Activated CD8-positive, alpha-beta T cell treated with anti-CD3 and anti-CD28 coated beads, Interleukin-2, amount 10 ng/mL, durations not matched to agents 7 days and 5 days (primary cell): Measurements from ENCODE around the gene ITK. TPM values are rescaled to one million over a fixed set of nuclear protein-coding genes. Genes with fewer than 3 reads are reported as not detected.

ENCODE experiments used
- ATAC-seq: fragments of 150-1000 bp; cut with Tn5 transposase; one replicate; pipeline ENCODE4 v1.10.0; 2021; ENCODE audit warnings: moderate library complexity
- CTCF ChIA-PET: fragments of 350-600 bp; sonication (Branson Sonifier 250); formaldehyde crosslinking; loops from one replicate; lab custom pipeline; 2021; ENCODE audit warnings: antibody characterized with exemption; lab: Charles Lee
- POLR2A ChIA-PET: fragments of 350-600 bp; sonication (Branson Sonifier 250); formaldehyde crosslinking; loops from one replicate; lab custom pipeline; 2021; ENCODE audit warnings: antibody characterized with exemption; lab: Charles Lee
- DNase-seq: peaks from one replicate; pipeline ENCODE4 v3.0.0-alpha.2; 2020
- H3K27ac Mint-ChIP-seq: one replicate; pipeline ENCODE4 v1.8.0; 2021; ENCODE audit warnings: mild to moderate bottlenecking, mixed read lengths
- H3K27me3 Mint-ChIP-seq: one replicate; pipeline ENCODE4 v1.8.0; 2021; ENCODE audit warnings: low read depth, mixed read lengths
- H3K36me3 Mint-ChIP-seq: one replicate; pipeline ENCODE4 v1.8.0; 2021; ENCODE audit warnings: low read depth, mixed read lengths
- H3K4me1 Mint-ChIP-seq: one replicate; pipeline ENCODE4 v1.8.0; 2021; ENCODE audit warnings: low read depth, mixed read lengths
- H3K4me3 Mint-ChIP-seq: one replicate; pipeline ENCODE4 v1.8.0; 2021; ENCODE audit warnings: mild to moderate bottlenecking, mixed read lengths
- H3K9me3 Mint-ChIP-seq: one replicate; pipeline ENCODE4 v1.8.0; 2022; ENCODE audit warnings: mixed read lengths; ENCODE audit not compliant: insufficient read depth
- total RNA-seq, 2 experiments: library from RNA; stranded (reverse); gene quantifications; one replicate each; pipeline ENCODE4 v1.2.3, GENCODE V29; 2021

The ITK gene
- total RNA-seq: 100 to 1,000 TPM; 254 to 263 TPM

DNA sequence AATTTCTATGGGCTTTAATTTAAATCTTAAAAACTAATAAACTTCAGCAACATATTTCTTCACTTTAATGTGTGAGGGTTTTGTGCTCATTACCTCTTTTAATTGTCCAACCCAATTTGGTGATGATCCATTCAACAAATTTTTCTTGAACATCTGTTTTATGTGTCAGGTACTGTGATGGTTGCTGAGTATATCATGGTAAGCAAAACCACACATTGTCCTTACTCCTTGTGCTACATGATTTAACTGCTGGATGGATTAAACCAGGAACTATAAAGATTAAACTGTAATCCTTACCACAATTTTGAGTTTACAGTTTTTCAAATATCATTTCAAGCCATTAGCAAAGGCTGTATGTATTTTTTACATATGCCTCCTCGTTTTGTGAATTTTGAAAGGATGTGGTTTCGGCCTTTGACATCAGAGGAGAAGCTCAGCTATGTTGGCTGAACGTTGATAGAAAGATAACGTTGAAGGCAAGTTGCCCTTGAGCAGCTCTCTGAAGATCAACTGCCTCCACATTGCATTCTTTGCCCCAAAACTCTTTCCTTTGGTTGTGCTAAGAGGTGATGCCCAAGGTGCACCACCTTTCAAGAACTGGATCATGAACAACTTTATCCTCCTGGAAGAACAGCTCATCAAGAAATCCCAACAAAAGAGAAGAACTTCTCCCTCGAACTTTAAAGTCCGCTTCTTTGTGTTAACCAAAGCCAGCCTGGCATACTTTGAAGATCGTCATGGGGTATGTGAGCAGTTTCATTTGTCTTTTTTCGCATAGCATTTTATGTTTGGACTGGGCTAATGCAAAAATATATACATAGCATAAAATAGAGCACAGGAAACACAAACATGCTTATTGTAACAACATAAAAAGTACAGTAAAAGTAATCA, at the start of gene ITK:
Gene ITK (plus strand): TSS at position 467 of the 891 bp plus-strand sequence. CDS start 138 bp downstream, at position 605.
- DNase-seq (peak; percentile 80), ATAC-seq (peak; percentile 80)
- POLR2A ChIA-PET: interaction anchor here (0.6 to 16.5 kb wide), 23 partner anchors 8 to 260 kb away, joined by 3 to 176 read pairs (median 6); partner anchors contain the start of genes CYFIP2, HAVCR2 and MED7
- CTCF ChIA-PET: interaction anchor here (0.8 to 2.5 kb wide), 17 partner anchors 8 to 123 kb away, joined by 3 to 27 read pairs (median 7); partner anchors contain the start of gene MED7
- Mint-ChIP-seq H3K4me1 (peaks cover 47% of the 10 kb centered on the region), H3K4me3 (peak within 1 kb of the TSS; percentile 99), H3K27me3 (no peaks in the 10 kb centered on the region), H3K36me3 (peaks cover 47% of the 10 kb centered on the region), H3K27ac (peak within 1 kb of the TSS; percentile 98), H3K9me3 (no peaks in the 10 kb centered on the region)

- H3K27me3 Mint-ChIP-seq: no peaks in the 10 kb centered on the region
These were observed 49.7 kb upstream of the ITK start for GRCh38 chr5:157130925-157131324.

GRCh38 chr5:157132281-157132612, 48.4 kb upstream of the ITK start:
- POLR2A ChIA-PET: interaction anchor here (0.8 to 2.6 kb wide), 5 partner anchors 10 to 107 kb away, joined by 3 to 22 read pairs (median 4); partner anchors contain the start of genes HAVCR2 and MED7
- DNase-seq (no peak), ATAC-seq (no peak)
- no peaks in the 10 kb centered on the region for H3K9me3 Mint-ChIP-seq
- no peak overlapping the region for H3K4me3 Mint-ChIP-seq
- H3K36me3 Mint-ChIP-seq: peaks cover 26% of the 10 kb centered on the region
- no peaks in the 10 kb centered on the region for H3K27me3 Mint-ChIP-seq
- CTCF ChIA-PET: interaction anchor here (0.6 to 3.0 kb wide), 36 partner anchors 9 to 1515 kb away, joined by 3 to 25 read pairs (median 6); partner anchors contain the start of genes HAVCR2 and MED7
- no peak overlapping the region for H3K27ac Mint-ChIP-seq
- peaks cover 43% of the 10 kb centered on the region for H3K4me1 Mint-ChIP-seq

More at GRCh38 chr5:157130925-157131324, 49.7 kb upstream of the ITK start:
- ChIA-PET POLR2A (interaction anchor here (0.7 kb wide), 1 partner anchor 198 kb away, joined by 4 read pairs; no protein-coding TSS in a partner anchor), CTCF (interaction anchor here (0.7 to 2.9 kb wide), 16 partner anchors 11 to 1187 kb away, joined by 3 to 25 read pairs (median 5); partner anchors contain the start of gene MED7)
- Mint-ChIP-seq H3K4me3 (no peak overlapping the region), H3K27ac (no peak overlapping the region), H3K36me3 (peaks cover 20% of the 10 kb centered on the region), H3K9me3 (no peaks in the 10 kb centered on the region), H3K4me1 (peaks cover 39% of the 10 kb centered on the region)
- DNase-seq (no peak), ATAC-seq (no peak)

DNA sequence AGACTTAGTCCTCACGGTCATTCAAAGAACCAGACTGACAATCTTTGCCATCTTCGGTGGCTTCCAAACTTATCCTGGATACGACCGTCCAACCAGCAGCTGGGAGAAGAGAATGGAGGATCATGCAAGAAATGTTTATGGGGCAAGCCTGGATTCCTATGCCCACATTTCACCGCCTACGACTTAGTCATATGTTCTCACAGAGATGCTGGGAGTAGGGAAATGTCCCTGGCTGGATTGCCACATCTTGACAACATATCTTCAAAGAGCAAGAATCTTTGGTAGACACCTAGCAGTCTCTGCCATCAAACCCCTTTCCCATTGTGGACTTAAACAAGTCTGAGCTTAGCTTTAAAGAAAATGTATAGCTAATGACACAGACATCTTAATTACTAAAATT, 42.9 kb upstream of the ITK start:
- POLR2A ChIA-PET: no interaction called here
- Mint-ChIP-seq H3K4me3 (no peak overlapping the region), H3K4me1 (peaks cover 33% of the 10 kb centered on the region), H3K27ac (no peak overlapping the region), H3K27me3 (no peaks in the 10 kb centered on the region), H3K36me3 (peaks cover 64% of the 10 kb centered on the region), H3K9me3 (no peaks in the 10 kb centered on the region)
- CTCF ChIA-PET: interaction anchor here (0.9 to 1.6 kb wide), 2 partner anchors 44 to 63 kb away, joined by 4 to 5 read pairs; no protein-coding TSS in a partner anchor
- DNase-seq (no peak), ATAC-seq (no peak)

DNA sequence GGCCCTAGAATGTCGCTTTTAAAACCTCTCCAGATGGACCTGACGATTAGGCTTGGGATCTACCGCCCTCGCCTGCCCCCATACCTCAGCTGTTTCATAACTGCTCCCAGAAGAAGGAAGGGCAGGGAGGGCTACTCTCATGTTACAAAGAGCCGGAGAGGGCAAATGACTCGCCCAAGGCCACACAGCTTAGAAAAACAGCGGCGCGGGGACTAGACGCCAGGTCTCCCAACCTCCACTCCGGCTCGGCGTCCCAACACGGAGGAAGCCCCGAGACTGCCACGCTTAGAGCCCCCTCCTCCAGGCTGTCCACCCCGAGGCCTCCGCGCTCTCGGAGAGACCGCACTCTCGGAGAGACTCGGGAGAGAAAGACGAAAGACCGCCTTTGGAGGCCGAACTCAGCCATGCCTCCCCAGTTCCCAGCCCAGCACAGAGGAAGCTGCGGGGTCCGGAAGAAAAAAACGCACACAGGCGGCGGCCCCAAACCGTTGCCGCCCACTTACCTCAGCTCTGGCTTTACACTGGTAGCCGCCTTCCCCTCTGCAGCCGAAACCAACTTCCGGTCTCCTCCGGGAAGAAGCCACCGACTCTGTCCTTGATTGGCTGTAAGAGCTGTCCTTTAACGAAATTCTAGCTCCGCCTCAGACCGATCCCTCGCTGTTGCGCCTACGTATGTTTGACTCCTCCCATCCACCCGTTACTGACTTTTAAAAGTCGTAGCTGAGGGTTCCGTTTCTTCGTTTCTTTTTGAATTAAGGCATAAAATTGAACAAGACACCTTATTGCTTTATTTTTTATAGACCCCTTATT, 38.1 kb upstream of the ITK start, which contains the start of gene MED7:
Gene MED7 (minus strand): TSS at position 549 of the 810 bp plus-strand sequence. CDS start 3,434 bp downstream, outside the sequence.
- Mint-ChIP-seq H3K4me3 (peak within 1 kb of the TSS; percentile 90), H3K36me3 (peaks cover 45% of the 10 kb centered on the region), H3K9me3 (no peaks in the 10 kb centered on the region), H3K4me1 (peaks cover 36% of the 10 kb centered on the region), H3K27me3 (no peaks in the 10 kb centered on the region), H3K27ac (peak within 1 kb of the TSS; percentile 98)
- ATAC-seq: peak; percentile 99
- POLR2A ChIA-PET: interaction anchor here (0.6 to 3.1 kb wide), 59 partner anchors 8 to 1026 kb away, joined by 3 to 106 read pairs (median 5); partner anchors contain the start of genes CYFIP2, HAVCR2 and ITK
- CTCF ChIA-PET: interaction anchor here (0.8 to 2.8 kb wide), 23 partner anchors 10 to 600 kb away, joined by 3 to 19 read pairs (median 3); partner anchors contain the start of genes HAVCR2 and ITK
- DNase-seq: peak; percentile 98

- Mint-ChIP-seq H3K27ac (peak overlapping the region; percentile 98), H3K36me3 (peaks cover 36% of the 10 kb centered on the region), H3K4me1 (peaks cover 41% of the 10 kb centered on the region), H3K4me3 (peak overlapping the region; percentile 90), H3K27me3 (no peaks in the 10 kb centered on the region), H3K9me3 (no peaks in the 10 kb centered on the region)
- POLR2A ChIA-PET: interaction anchor here (0.6 to 3.1 kb wide), 54 partner anchors 7 to 1026 kb away, joined by 3 to 106 read pairs (median 5); partner anchors contain the start of genes CYFIP2, HAVCR2 and ITK
- CTCF ChIA-PET: interaction anchor here (0.7 to 2.8 kb wide), 21 partner anchors 9 to 600 kb away, joined by 3 to 19 read pairs (median 3); partner anchors contain the start of gene HAVCR2
- DNase-seq (peak; percentile 64), ATAC-seq (peak; percentile 46)
These were observed 37.3 kb upstream of the ITK start for GRCh38 chr5:157143127-157143971.

DNA sequence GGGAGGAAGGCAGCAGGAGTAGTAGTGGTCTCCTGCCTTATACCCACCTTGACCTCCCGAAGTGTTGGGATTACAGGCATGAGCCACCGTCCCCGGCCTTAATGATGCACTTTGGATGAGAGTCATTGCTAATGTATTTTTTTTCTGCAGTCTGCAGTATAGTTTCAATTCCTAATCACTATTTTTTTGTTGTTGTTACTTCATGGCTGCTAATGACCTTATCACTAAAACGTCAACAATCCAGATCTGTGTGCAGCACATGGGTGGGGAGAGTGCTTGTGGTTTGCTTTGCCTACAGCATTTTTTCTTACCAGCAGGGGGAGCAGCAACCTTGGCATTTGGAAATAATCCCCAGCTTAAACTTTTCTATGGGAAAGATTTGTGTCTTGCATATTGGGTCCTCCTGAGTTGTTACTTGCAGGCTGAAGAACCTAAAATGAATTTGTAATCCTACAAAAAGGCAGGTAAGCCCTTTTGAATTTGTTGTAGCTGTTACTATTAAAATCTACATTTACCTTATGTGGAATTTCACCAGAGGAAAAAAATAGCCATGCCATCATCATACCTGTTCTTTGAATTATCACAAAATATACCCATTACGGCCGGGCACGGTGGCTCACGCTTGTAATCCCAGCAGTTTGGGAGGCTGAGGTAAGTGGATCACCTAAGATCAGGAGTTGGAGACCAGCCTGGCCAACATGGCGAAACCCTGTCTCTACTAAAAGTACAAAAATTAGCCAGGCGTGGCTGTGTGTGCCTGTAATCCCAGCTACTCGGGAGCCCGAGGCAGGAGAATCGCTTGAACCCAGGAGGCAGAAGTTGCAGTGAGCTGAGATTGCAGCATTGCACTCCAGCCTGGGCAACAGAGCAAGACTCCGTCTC, 31.7 kb upstream of the ITK start:
- Mint-ChIP-seq H3K4me3 (no peak overlapping the region), H3K4me1 (peaks cover 54% of the 10 kb centered on the region)

GRCh38 chr5:157150995-157151394, 29.6 kb upstream of the ITK start:
- Mint-ChIP-seq H3K27me3 (no peaks in the 10 kb centered on the region), H3K27ac (no peak overlapping the region), H3K4me3 (no peak overlapping the region), H3K4me1 (peaks cover 67% of the 10 kb centered on the region), H3K36me3 (peaks cover 1% of the 10 kb centered on the region), H3K9me3 (no peaks in the 10 kb centered on the region)
- CTCF ChIA-PET: interaction anchor here (0.7 to 7.4 kb wide), 7 partner anchors 16 to 102 kb away, joined by 3 to 162 read pairs (median 7); partner anchors contain the start of gene ITK
- ATAC-seq: no peak
- POLR2A ChIA-PET: interaction anchor here (0.7 to 1.2 kb wide), 6 partner anchors 8 to 36 kb away, joined by 3 to 4 read pairs (median 3); partner anchors contain the start of gene MED7
- DNase-seq: no peak

More for the DNA sequence above, 31.7 kb upstream of the ITK start:
- CTCF ChIA-PET: interaction anchor here (0.9 to 7.4 kb wide), 44 partner anchors 9 to 194 kb away, joined by 3 to 162 read pairs (median 5); partner anchors contain the start of gene ITK
- no peaks in the 10 kb centered on the region for H3K36me3 Mint-ChIP-seq
- H3K27ac Mint-ChIP-seq: no peak overlapping the region
- H3K9me3 Mint-ChIP-seq: no peaks in the 10 kb centered on the region
- POLR2A ChIA-PET: interaction anchor here (0.5 to 3.2 kb wide), 11 partner anchors 12 to 124 kb away, joined by 3 to 22 read pairs (median 5); partner anchors contain the start of gene ITK
- no peaks in the 10 kb centered on the region for H3K27me3 Mint-ChIP-seq
- DNase-seq: peak; percentile 90
- ATAC-seq: peak; percentile 75

DNA sequence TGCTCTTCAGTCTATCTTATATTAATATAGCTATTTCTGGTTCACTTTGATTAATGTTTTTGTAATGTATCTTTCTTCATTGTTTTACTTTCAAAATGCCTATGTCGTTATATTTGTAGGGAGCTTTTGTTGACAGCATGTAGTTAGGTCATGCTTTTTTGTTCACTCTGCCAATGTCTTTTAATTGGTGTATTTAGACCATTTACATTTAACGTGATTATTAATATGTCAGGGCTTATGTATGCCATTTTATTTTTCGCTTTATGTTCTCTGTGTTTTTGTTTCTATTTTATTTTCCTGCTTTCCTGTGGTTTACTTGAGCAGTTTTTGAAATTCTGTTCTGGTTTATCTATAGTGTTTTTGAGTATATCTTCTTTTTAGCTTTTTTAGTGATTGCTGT, 25.3 kb upstream of the ITK start:
- Mint-ChIP-seq H3K36me3 (peaks cover 4% of the 10 kb centered on the region), H3K27me3 (no peaks in the 10 kb centered on the region), H3K4me1 (peaks cover 75% of the 10 kb centered on the region), H3K27ac (peak overlapping the region; percentile 98), H3K4me3 (peak overlapping the region; percentile 89), H3K9me3 (no peaks in the 10 kb centered on the region)
- ChIA-PET CTCF (interaction anchor here (0.9 to 5.0 kb wide), 8 partner anchors 8 to 34 kb away, joined by 3 to 26 read pairs (median 4); partner anchors contain the start of gene ITK), POLR2A (interaction anchor here (0.8 to 4.6 kb wide), 8 partner anchors 8 to 61 kb away, joined by 3 to 26 read pairs (median 9); partner anchors contain the start of genes ITK and MED7)
- ATAC-seq (no peak), DNase-seq (no peak)
